MM.1S (cell line): ENCODE data around the gene IMPA2.
A peak's percentile ranks its signal among the peaks of the same experiment; 100 is the strongest.
"Not testable (repeated sequence)": the region's sequence is repeated elsewhere in the genome, so short reads cannot be mapped to it uniquely, and the experiment has no call there.

ENCODE experiments used
- DNase-seq: peaks from one replicate; pipeline ENCODE4 v3.0.0-alpha.2; 2015
- H2AFZ ChIP-seq: fragments of 300-600 bp; sonication (generic); 2 replicates; pipeline ENCODE4 v1.6.0; 2016; ENCODE audit warnings: antibody characterized with exemption, low read length
- H3F3A ChIP-seq: fragments of 300-600 bp; sonication (generic); 2 replicates; pipeline ENCODE4 v1.6.1; 2016; ENCODE audit warnings: mild to moderate bottlenecking, antibody characterized with exemption, low read length, moderate library complexity, mixed read lengths; ENCODE audit not compliant: insufficient read depth
- H3K27ac ChIP-seq: fragments of 300-600 bp; sonication (generic); 2 replicates; pipeline ENCODE4 v1.5.1; 2016; ENCODE audit warnings: mild to moderate bottlenecking, low read length
- H3K27me3 ChIP-seq: fragments of 300-600 bp; sonication (generic); replicated peaks from 2 replicates; pipeline ENCODE4 v1.6.0; 2016; ENCODE audit warnings: low read length; ENCODE audit not compliant: insufficient read depth
- H3K36me3 ChIP-seq: fragments of 300-600 bp; sonication (generic); replicated peaks from 2 replicates; pipeline ENCODE4 v1.6.1; 2016; ENCODE audit warnings: mild to moderate bottlenecking, low read length, mixed read lengths; ENCODE audit not compliant: insufficient read depth
- H3K4me1 ChIP-seq: fragments of 300-600 bp; sonication (generic); 2 replicates; pipeline ENCODE4 v1.6.1; 2016; ENCODE audit warnings: low read length, mixed read lengths
- H3K4me2 ChIP-seq: fragments of 300-600 bp; sonication (generic); 2 replicates; pipeline ENCODE4 v1.6.0; 2016; ENCODE audit warnings: low read depth, low read length
- H3K4me3 ChIP-seq: fragments of 300-600 bp; sonication (generic); 2 replicates; pipeline ENCODE4 v1.5.1; 2016; ENCODE audit warnings: low read length, mixed read lengths
- H3K79me2 ChIP-seq: fragments of 300-600 bp; sonication (generic); 2 replicates; pipeline ENCODE4 v1.6.1; 2016; ENCODE audit warnings: mixed run types, low read length, mixed read lengths
- H3K9ac ChIP-seq: fragments of 300-600 bp; sonication (generic); 2 replicates; pipeline ENCODE4 v1.6.1; 2016; ENCODE audit warnings: low read length, mixed read lengths
- H3K9me2 ChIP-seq: fragments of 300-600 bp; sonication (generic); replicated peaks from 2 replicates; pipeline ENCODE4 v1.6.1; 2016; ENCODE audit warnings: mild to moderate bottlenecking, low read length, mixed read lengths; ENCODE audit not compliant: insufficient read depth
- H3K9me3 ChIP-seq: fragments of 300-600 bp; sonication (generic); replicated peaks from 2 replicates; pipeline ENCODE4 v1.6.1; 2016; ENCODE audit warnings: mild to moderate bottlenecking, low read length, mixed read lengths; ENCODE audit not compliant: insufficient read depth
- H4K20me1 ChIP-seq: fragments of 300-600 bp; sonication (generic); 2 replicates; pipeline ENCODE4 v1.6.1; 2016; ENCODE audit warnings: mild to moderate bottlenecking, low read length, moderate library complexity, mixed read lengths; ENCODE audit not compliant: insufficient read depth
- EZH2 ChIP-seq: fragments of 300-600 bp; sonication (generic); optimal IDR thresholded peaks from 2 replicates; pipeline ENCODE3; 2017; ENCODE audit warnings: low read depth, mild to moderate bottlenecking, antibody characterized with exemption, low read length, mixed read lengths
- EZH2phosphoT487 ChIP-seq: fragments of 300-600 bp; sonication (generic); IDR thresholded peaks from 2 replicates; pipeline ENCODE4 v1.6.1; 2018; ENCODE audit warnings: antibody characterized with exemption, low read length
- TF ChIP-seq, protein P1 (sequence below): fragments of 300-600 bp; sonication (generic); IDR thresholded peaks from 2 replicates; pipeline ENCODE4 v1.5.1; 2016; ENCODE audit warnings: antibody characterized with exemption, low read length, mixed read lengths

The IMPA2 gene

DNA sequence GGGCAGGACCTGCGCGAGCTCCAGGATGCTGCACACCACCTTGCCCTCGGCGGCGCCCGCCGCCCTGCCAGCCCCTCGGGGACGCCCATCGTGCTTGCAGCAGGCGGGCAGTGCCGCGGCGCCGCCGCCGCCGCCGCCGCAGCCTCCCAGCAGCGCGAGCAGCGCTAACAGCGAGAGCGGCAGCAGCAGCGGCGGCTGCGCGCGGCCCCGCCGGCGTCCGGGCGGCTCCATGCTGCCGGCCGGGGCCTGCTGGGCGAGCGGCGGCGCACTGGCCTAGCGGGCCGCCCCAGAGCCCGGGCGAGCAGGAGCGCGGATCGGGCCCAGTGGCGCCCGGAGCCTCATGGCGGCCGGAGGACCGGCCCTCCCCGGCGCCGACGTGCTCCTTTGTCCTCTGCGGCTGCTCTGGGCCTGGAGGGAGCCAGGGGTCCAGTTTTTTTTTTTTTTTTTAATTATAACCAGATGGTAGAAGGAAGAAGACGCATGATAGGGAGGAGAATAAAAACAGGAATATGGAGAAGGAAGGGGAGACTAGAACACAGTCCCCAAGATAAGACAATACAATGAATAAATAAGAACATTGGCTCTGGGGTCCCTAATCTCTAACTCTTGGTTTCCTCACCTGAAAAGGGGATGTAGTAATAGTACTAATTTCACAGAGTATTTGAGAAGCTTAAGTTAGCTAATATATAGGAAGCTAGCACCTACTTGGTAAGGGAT, 95.3 kb downstream of the IMPA2 start:
- H3K4me1 ChIP-seq: no peaks in the 10 kb centered on the region
- H3K9ac ChIP-seq: peak overlapping the region; percentile 25; the same call in 1 of the 2 replicates
- no peak for TF ChIP-seq EZH2phosphoT487
- TF ChIP-seq, protein P1, sequence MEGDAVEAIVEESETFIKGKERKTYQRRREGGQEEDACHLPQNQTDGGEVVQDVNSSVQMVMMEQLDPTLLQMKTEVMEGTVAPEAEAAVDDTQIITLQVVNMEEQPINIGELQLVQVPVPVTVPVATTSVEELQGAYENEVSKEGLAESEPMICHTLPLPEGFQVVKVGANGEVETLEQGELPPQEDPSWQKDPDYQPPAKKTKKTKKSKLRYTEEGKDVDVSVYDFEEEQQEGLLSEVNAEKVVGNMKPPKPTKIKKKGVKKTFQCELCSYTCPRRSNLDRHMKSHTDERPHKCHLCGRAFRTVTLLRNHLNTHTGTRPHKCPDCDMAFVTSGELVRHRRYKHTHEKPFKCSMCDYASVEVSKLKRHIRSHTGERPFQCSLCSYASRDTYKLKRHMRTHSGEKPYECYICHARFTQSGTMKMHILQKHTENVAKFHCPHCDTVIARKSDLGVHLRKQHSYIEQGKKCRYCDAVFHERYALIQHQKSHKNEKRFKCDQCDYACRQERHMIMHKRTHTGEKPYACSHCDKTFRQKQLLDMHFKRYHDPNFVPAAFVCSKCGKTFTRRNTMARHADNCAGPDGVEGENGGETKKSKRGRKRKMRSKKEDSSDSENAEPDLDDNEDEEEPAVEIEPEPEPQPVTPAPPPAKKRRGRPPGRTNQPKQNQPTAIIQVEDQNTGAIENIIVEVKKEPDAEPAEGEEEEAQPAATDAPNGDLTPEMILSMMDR: no peak
- TF ChIP-seq EZH2: no peak
- H3K4me2 ChIP-seq: no peak overlapping the region
- no peak overlapping the region; the same call in 1 of the 2 replicates for H3K4me3 ChIP-seq
- peak; percentile 41 for DNase-seq
- H4K20me1 ChIP-seq: no peaks in the 10 kb centered on the region
- no peaks in the 10 kb centered on the region for H3K27me3 ChIP-seq
- no peak overlapping the region for H3K27ac ChIP-seq
- H3K79me2 ChIP-seq: no peaks in the 10 kb centered on the region
- H2AFZ ChIP-seq: no peak overlapping the region
- H3K9me3 ChIP-seq: no peaks in the 10 kb centered on the region
- no peaks in the 10 kb centered on the region for H3F3A ChIP-seq
- no peaks in the 10 kb centered on the region for H3K36me3 ChIP-seq
- no peaks in the 10 kb centered on the region for H3K9me2 ChIP-seq

DNA sequence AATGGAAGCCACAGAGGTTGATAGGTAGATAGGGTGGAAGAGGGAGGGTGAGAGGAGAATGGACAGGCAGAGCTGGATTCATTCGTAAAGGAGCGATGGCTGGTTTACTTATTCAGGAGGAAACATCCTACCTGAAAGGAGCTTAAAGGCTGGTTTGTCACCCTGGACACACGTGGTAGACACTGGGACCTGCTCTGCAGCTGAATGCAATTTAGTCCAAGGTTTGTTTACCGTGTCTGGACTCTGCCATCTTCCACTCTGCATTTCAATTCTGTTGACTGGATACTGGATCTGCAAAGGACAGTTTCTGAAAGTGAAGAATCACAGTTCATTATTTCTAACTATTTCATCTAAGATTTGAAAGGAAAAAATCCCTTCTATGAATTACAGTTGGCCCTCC, 96.7 kb downstream of the IMPA2 start:
- not testable (repeated sequence) for H3K27me3 ChIP-seq, H3F3A ChIP-seq, H4K20me1 ChIP-seq, H3K4me3 ChIP-seq, H2AFZ ChIP-seq, H3K9ac ChIP-seq, H3K9me3 ChIP-seq, H3K4me1 ChIP-seq, H3K9me2 ChIP-seq, H3K36me3 ChIP-seq, H3K27ac ChIP-seq, DNase-seq, H3K79me2 ChIP-seq, H3K4me2 ChIP-seq

DNA sequence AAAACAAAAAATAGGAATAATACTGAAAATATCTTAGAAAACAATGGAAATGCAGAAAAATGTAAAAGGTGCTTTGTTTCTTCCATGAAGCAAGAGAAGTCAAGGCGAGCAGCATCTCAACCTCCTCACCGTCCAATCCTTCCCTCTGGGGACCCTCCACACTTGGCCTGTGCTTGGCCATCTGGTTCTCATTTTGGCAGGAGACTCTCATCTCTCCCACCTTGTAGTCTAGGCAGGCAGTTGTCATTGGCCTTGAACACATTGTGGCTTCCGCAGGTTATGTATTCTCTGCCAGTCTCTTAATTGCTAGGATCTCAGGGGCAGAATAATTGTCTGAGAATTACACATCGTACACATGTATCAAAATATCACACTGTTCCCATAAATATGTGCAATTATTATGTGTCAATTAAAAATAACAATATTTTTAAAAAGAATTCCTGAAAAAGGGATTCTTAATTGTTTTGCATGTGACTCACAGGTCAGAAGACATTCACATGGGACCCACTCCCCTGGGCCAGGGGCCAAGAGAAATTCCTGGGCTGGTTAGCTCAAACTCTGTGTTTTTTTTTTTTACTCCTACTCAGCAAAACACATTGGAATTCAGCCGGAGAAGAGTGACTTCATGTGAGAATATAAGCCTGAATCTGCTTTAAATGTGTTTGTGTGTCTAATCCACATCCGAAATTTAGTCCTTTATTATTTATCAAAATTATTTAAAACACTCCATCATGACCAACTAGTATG, 98.4 kb downstream of the IMPA2 start:
- DNase-seq: no peak
- H3K27me3 ChIP-seq: no peaks in the 10 kb centered on the region
- H3K4me3 ChIP-seq: no peak overlapping the region
- H3K9ac ChIP-seq: no peak overlapping the region
- no peaks in the 10 kb centered on the region for H4K20me1 ChIP-seq
- no peaks in the 10 kb centered on the region for H3K9me2 ChIP-seq
- no peak overlapping the region for H3K27ac ChIP-seq
- H3K9me3 ChIP-seq: no peaks in the 10 kb centered on the region
- no peaks in the 10 kb centered on the region; the same call in 1 of the 2 replicates for H3K36me3 ChIP-seq
- TF ChIP-seq, protein P1: no peak
- no peak for TF ChIP-seq EZH2phosphoT487
- H3K4me1 ChIP-seq: no peaks in the 10 kb centered on the region
- H2AFZ ChIP-seq: no peak overlapping the region
- H3F3A ChIP-seq: no peaks in the 10 kb centered on the region
- no peaks in the 10 kb centered on the region for H3K79me2 ChIP-seq
- H3K4me2 ChIP-seq: no peak overlapping the region
